GM23338 (cell line): ENCODE results near the gene MOGAT1. TPM values are rescaled to one million over a fixed set of nuclear protein-coding genes. Genes with fewer than 3 reads are reported as not detected.

Experiments
- ATAC-seq: fragments of 200-7000 bp; cut with Tn5 transposase; 3 replicates; pipeline ENCODE4 v1.9.1; 2020
- DNase-seq: peaks from one replicate; pipeline ENCODE4 v3.0.0-alpha.2; 2015; ENCODE audit warnings: low spot score
- H2AFZ ChIP-seq: fragments of 200-600 bp; sonication (generic); 2 replicates; pipeline ENCODE4 v1.8.0; 2016; ENCODE audit warnings: antibody characterized with exemption, mild to moderate bottlenecking, moderate library complexity
- H3F3A ChIP-seq: fragments of 200-600 bp; sonication (generic); replicated peaks from 2 replicates; pipeline ENCODE4 v1.8.0; 2017; ENCODE audit warnings: antibody characterized with exemption, mixed run types, low read depth
- H3K27ac ChIP-seq: fragments of 200-600 bp; sonication (generic); 2 replicates; pipeline ENCODE4 v1.6.1; 2016; ENCODE audit warnings: low read depth
- H3K27me3 ChIP-seq: fragments of 200-600 bp; sonication (generic); 2 replicates; pipeline ENCODE4 v1.8.0; 2016; ENCODE audit warnings: mild to moderate bottlenecking, mixed run types, moderate library complexity; ENCODE audit not compliant: insufficient read depth
- H3K36me3 ChIP-seq: fragments of 200-600 bp; sonication (generic); 2 replicates; pipeline ENCODE4 v1.8.0; 2016; ENCODE audit warnings: mild to moderate bottlenecking; ENCODE audit not compliant: insufficient read depth
- H3K4me1 ChIP-seq: fragments of 200-600 bp; sonication (generic); 2 replicates; pipeline ENCODE4 v1.8.0; 2016; ENCODE audit warnings: mild to moderate bottlenecking, moderate library complexity; ENCODE audit not compliant: insufficient read depth
- H3K4me2 ChIP-seq: fragments of 200-600 bp; sonication (generic); 2 replicates; pipeline ENCODE4 v1.7.1; 2017; ENCODE audit warnings: mixed run types
- H3K4me3 ChIP-seq: fragments of 200-600 bp; sonication (generic); 2 replicates; pipeline ENCODE4 v1.6.1; 2016; ENCODE audit warnings: mixed run types
- H3K79me2 ChIP-seq: fragments of 200-600 bp; sonication (generic); replicated peaks from 2 replicates; pipeline ENCODE4 v1.8.0; 2017; ENCODE audit warnings: mild to moderate bottlenecking; ENCODE audit not compliant: insufficient read depth
- H3K9me2 ChIP-seq: fragments of 200-600 bp; sonication (generic); 2 replicates; pipeline ENCODE4 v1.8.0; 2017; ENCODE audit not compliant: insufficient read depth
- H4K20me1 ChIP-seq: fragments of 200-600 bp; sonication (generic); replicated peaks from 2 replicates; pipeline ENCODE4 v1.8.0; 2017; ENCODE audit warnings: mild to moderate bottlenecking; ENCODE audit not compliant: insufficient read depth
- H3K27ac Mint-ChIP-seq: 2 replicates; pipeline ENCODE4 v1.8.0; 2020; ENCODE audit warnings: inconsistent platforms, mild to moderate bottlenecking, moderate library complexity, mixed read lengths
- H3K27me3 Mint-ChIP-seq: 3 replicates; pipeline ENCODE4 v1.8.0; 2022; ENCODE audit warnings: low read depth, mild to moderate bottlenecking, moderate library complexity, mixed read lengths, inconsistent platforms; ENCODE audit not compliant: insufficient read depth, poor library complexity
- H3K36me3 Mint-ChIP-seq: 3 replicates; pipeline ENCODE4 v1.8.0; 2021; ENCODE audit warnings: low read depth, mild to moderate bottlenecking, inconsistent platforms, moderate library complexity, mixed read lengths
- H3K4me1 Mint-ChIP-seq: 3 replicates; pipeline ENCODE4 v1.8.0; 2020; ENCODE audit warnings: mild to moderate bottlenecking, inconsistent platforms, mixed read lengths
- H3K4me3 Mint-ChIP-seq: 3 replicates; pipeline ENCODE4 v1.8.0; 2021; ENCODE audit warnings: moderate library complexity, mild to moderate bottlenecking, inconsistent platforms, mixed read lengths
- H3K9me3 Mint-ChIP-seq: 3 replicates; pipeline ENCODE4 v1.8.0; 2020; ENCODE audit warnings: moderate library complexity, mild to moderate bottlenecking, inconsistent platforms, mixed read lengths
- EZH2 ChIP-seq: fragments of 200-600 bp; sonication (generic); IDR thresholded peaks from one replicate; pipeline ENCODE4 v1.8.0; 2017; ENCODE audit warnings: antibody characterized with exemption, mild to moderate bottlenecking, low read depth; ENCODE audit not compliant: unreplicated experiment
- POLR2AphosphoS5 ChIP-seq: IDR thresholded peaks from 2 replicates; pipeline ENCODE4 v1.6.1; 2016; ENCODE audit warnings: antibody characterized with exemption, low read depth
- ZNF331 ChIP-seq: fragments of 250-450 bp; sonication (Bioruptor Pico); IDR thresholded peaks from 2 replicates; pipeline ENCODE4 v1.5.0; 2020; ENCODE audit warnings: low read depth, mild to moderate bottlenecking, moderate library complexity
- ZNF462 ChIP-seq: fragments of 250-450 bp; sonication (Bioruptor Pico); IDR thresholded peaks from 2 replicates; pipeline ENCODE4 v1.5.0; 2020; ENCODE audit warnings: mild to moderate bottlenecking, moderate library complexity
- polyA plus RNA-seq: library from polyadenylated mRNA; unstranded; fragments of >200 nt; fragmentation: Nextera tagmentation; extraction: Ambion mirVana; gene quantifications from 2 replicates; pipeline ENCODE4 v1.2.1, GENCODE V29; 2016
- total RNA-seq: library from RNA; depleted of rRNA; stranded (reverse); fragments of >200 nt; shearing (Covaris generic); gene quantifications from 2 replicates; pipeline ENCODE4 v1.2.3, GENCODE V29; 2014
- TF ChIP-seq, protein P1 (sequence below), 2 experiments: fragments of 200-600 bp in 1 of 2; sonication (generic) in 1 of 2; conservative IDR thresholded peaks; 2 replicates each; pipeline versions ENCODE4 v1.5.1 to v1.6.1; 2016 to 2017; ENCODE audit warnings: antibody characterized with exemption in 2 of 2, low read depth in 2 of 2, mild to moderate bottlenecking in 2 of 2, moderate library complexity in 1 of 2

MOGAT1 gene
- total and polyA plus RNA-seq, 2 experiments from 2014 or later, result 0.86 to 0.94 TPM

DNA sequence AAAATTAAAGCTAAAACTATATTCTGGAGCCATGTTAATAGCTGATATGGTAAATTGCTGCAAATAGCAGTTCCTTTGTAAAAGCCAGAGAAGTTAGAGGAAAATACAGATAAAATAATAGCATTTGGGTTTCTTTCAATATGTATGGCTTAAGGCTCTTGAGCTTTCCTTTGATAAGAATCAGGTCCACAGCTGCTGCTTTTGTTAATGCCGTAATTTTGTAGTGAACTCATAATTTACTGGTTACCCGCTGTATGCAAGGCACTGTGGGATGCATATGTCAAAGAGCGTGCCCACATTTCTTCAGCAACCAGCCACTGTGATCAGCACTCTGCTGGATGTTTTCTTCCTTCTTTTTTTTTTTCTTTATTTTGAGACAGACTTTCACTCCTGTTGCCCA is 79.1 kb downstream of the MOGAT1 start:
- peaks cover 46% of the 10 kb centered on the region for H3K4me1 Mint-ChIP-seq
- peaks cover 4% of the 10 kb centered on the region for H3K27me3 Mint-ChIP-seq
- no peak overlapping the region for H3K27ac ChIP-seq
- H2AFZ ChIP-seq, result peak overlapping the region; percentile 48
- H3K27ac Mint-ChIP-seq, result no peak overlapping the region
- no peak for ATAC-seq
- H3K4me3 Mint-ChIP-seq, result no peak overlapping the region
- H3K9me2 ChIP-seq, result no peaks in the 10 kb centered on the region
- H3K79me2 ChIP-seq, result no peaks in the 10 kb centered on the region
- H3K4me2 ChIP-seq, result no peak overlapping the region
- H4K20me1 ChIP-seq, result no peaks in the 10 kb centered on the region
- H3K4me3 ChIP-seq, result no peak overlapping the region
- H3K36me3 ChIP-seq, result no peaks in the 10 kb centered on the region
- H3K27me3 ChIP-seq, result no peaks in the 10 kb centered on the region
- H3K36me3 Mint-ChIP-seq, result no peaks in the 10 kb centered on the region
- H3K9me3 Mint-ChIP-seq, result no peaks in the 10 kb centered on the region
- H3K4me1 ChIP-seq, result peaks cover 42% of the 10 kb centered on the region
- TF ChIP-seq ZNF331 (no peak), EZH2 (no peak), ZNF462 (CRISPR knock-in tag) (no peak), POLR2AphosphoS5 (no peak)
- TF ChIP-seq, protein P1, sequence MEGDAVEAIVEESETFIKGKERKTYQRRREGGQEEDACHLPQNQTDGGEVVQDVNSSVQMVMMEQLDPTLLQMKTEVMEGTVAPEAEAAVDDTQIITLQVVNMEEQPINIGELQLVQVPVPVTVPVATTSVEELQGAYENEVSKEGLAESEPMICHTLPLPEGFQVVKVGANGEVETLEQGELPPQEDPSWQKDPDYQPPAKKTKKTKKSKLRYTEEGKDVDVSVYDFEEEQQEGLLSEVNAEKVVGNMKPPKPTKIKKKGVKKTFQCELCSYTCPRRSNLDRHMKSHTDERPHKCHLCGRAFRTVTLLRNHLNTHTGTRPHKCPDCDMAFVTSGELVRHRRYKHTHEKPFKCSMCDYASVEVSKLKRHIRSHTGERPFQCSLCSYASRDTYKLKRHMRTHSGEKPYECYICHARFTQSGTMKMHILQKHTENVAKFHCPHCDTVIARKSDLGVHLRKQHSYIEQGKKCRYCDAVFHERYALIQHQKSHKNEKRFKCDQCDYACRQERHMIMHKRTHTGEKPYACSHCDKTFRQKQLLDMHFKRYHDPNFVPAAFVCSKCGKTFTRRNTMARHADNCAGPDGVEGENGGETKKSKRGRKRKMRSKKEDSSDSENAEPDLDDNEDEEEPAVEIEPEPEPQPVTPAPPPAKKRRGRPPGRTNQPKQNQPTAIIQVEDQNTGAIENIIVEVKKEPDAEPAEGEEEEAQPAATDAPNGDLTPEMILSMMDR (conservative IDR thresholded peaks at IDR 0.05; ENCODE audit: low read depth in 2 of 2), result no peak
- no peak for DNase-seq
- no peaks in the 10 kb centered on the region for H3F3A ChIP-seq
